H9 (cell line): ENCODE results near the gene NUP210L. TPM values are rescaled to one million over a fixed set of nuclear protein-coding genes. Genes with fewer than 3 reads are reported as not detected.

Experiments used
- DNase-seq: peaks from one replicate; pipeline ENCODE4 v3.0.0-alpha.2; 2017
- H2AFZ ChIP-seq: one replicate; pipeline ENCODE4 v1.6.1; 2013; ENCODE audit warnings: mild to moderate bottlenecking, low read length, control low read depth, moderate library complexity
- H2AK5ac ChIP-seq: 2 replicates; pipeline ENCODE4 v1.6.1; 2013; ENCODE audit warnings: low read length, control low read depth, mixed read lengths; ENCODE audit not compliant: insufficient read length
- H2BK120ac ChIP-seq: one replicate; pipeline ENCODE4 v1.6.1; 2013; ENCODE audit warnings: low read depth, mild to moderate bottlenecking, low read length, control low read depth, inconsistent platforms; ENCODE audit not compliant: poor library complexity, severe bottlenecking
- H2BK12ac ChIP-seq: 2 replicates; pipeline ENCODE4 v1.6.1; 2013; ENCODE audit warnings: low read length, control low read depth, mixed read lengths, low read depth; ENCODE audit not compliant: insufficient read length
- H2BK15ac ChIP-seq: 2 replicates; pipeline ENCODE4 v1.6.1; 2013; ENCODE audit warnings: low read depth, low read length, control low read depth
- H2BK20ac ChIP-seq: one replicate; pipeline ENCODE4 v1.6.1; 2013; ENCODE audit warnings: low read depth, mild to moderate bottlenecking, low read length, control low read depth, inconsistent platforms; ENCODE audit not compliant: poor library complexity, severe bottlenecking
- H2BK5ac ChIP-seq: 2 replicates; pipeline ENCODE4 v1.6.1; 2013; ENCODE audit warnings: low read length, control low read depth, mixed read lengths; ENCODE audit not compliant: insufficient read length
- H3K14ac ChIP-seq: 2 replicates; pipeline ENCODE4 v1.6.1; 2013; ENCODE audit warnings: low read length, control low read depth; ENCODE audit not compliant: insufficient read depth
- H3K18ac ChIP-seq: 2 replicates; pipeline ENCODE4 v1.6.1; 2013; ENCODE audit warnings: low read depth, mild to moderate bottlenecking, mixed read lengths, low read length, control low read depth; ENCODE audit not compliant: insufficient read length
- H3K23ac ChIP-seq: 2 replicates; pipeline ENCODE4 v1.6.1; 2013; ENCODE audit warnings: low read length, control low read depth, mixed read lengths, low read depth; ENCODE audit not compliant: insufficient read length
- H3K23me2 ChIP-seq: 2 replicates; pipeline ENCODE4 v1.6.1; 2013; ENCODE audit warnings: low read depth, mild to moderate bottlenecking, mixed read lengths, low read length, control low read depth; ENCODE audit not compliant: insufficient read length, poor library complexity, severe bottlenecking
- H3K27ac ChIP-seq: 2 replicates; pipeline ENCODE4 v1.5.1; 2013; ENCODE audit warnings: low read length, control low read depth, mixed read lengths, low read depth; ENCODE audit not compliant: insufficient read length
- H3K27me3 ChIP-seq: 2 replicates; pipeline ENCODE4 v1.6.1; 2013; ENCODE audit warnings: low read length, control low read depth, inconsistent platforms; ENCODE audit not compliant: insufficient read depth
- H3K4ac ChIP-seq: 2 replicates; pipeline ENCODE4 v1.6.1; 2013; ENCODE audit warnings: low read depth, mild to moderate bottlenecking, control low read depth, inconsistent platforms, low read length, moderate library complexity
- H3K4me1 ChIP-seq: 2 replicates; pipeline ENCODE4 v1.6.1; 2013; ENCODE audit warnings: low read length, control low read depth, inconsistent platforms; ENCODE audit not compliant: insufficient read depth
- H3K4me2 ChIP-seq: 2 replicates; pipeline ENCODE4 v1.6.1; 2013; ENCODE audit warnings: low read length, control low read depth, mixed read lengths; ENCODE audit not compliant: insufficient read length, insufficient read depth
- H3K56ac ChIP-seq: 2 replicates; pipeline ENCODE4 v1.6.1; 2013; ENCODE audit warnings: low read depth, mild to moderate bottlenecking, mixed read lengths, low read length, control low read depth; ENCODE audit not compliant: insufficient read length
- H3K79me1 ChIP-seq: 2 replicates; pipeline ENCODE4 v1.6.1; 2013; ENCODE audit warnings: low read depth, mild to moderate bottlenecking, moderate library complexity, low read length, control low read depth, inconsistent platforms; ENCODE audit not compliant: insufficient read depth, poor library complexity, severe bottlenecking
- H3K79me2 ChIP-seq: 2 replicates; pipeline ENCODE4 v1.6.1; 2013; ENCODE audit warnings: low read length, control low read depth, inconsistent platforms; ENCODE audit not compliant: insufficient read depth
- H3K9ac ChIP-seq: 2 replicates; pipeline ENCODE4 v1.6.1; 2013; ENCODE audit warnings: low read length, control low read depth, mixed read lengths; ENCODE audit not compliant: insufficient read length; ENCODE audit errors: extremely low read depth
- H3K9me3 ChIP-seq: one replicate; pipeline ENCODE4 v1.6.1; 2013; ENCODE audit warnings: low read depth, low read length, inconsistent platforms; ENCODE audit not compliant: control insufficient read depth
- H3T11ph ChIP-seq: one replicate; pipeline ENCODE4 v1.6.1; 2013; ENCODE audit warnings: mild to moderate bottlenecking, low read length, control low read depth, inconsistent platforms
- H4K20me1 ChIP-seq: one replicate; pipeline ENCODE4 v1.6.1; 2013; ENCODE audit not compliant: control insufficient read depth, insufficient read length, insufficient read depth
- H4K5ac ChIP-seq: 2 replicates; pipeline ENCODE4 v1.6.1; 2013; ENCODE audit warnings: low read depth, mild to moderate bottlenecking, mixed read lengths, low read length, control low read depth; ENCODE audit not compliant: insufficient read length
- H4K8ac ChIP-seq: replicated peaks from 2 replicates; pipeline ENCODE4 v1.6.1; 2013; ENCODE audit warnings: low read length, control low read depth, mixed read lengths, low read depth; ENCODE audit not compliant: insufficient read length
- H4K91ac ChIP-seq: 2 replicates; pipeline ENCODE4 v1.6.1; 2013; ENCODE audit warnings: low read depth, mild to moderate bottlenecking, moderate library complexity, mixed read lengths, low read length, control low read depth; ENCODE audit not compliant: insufficient read length
- H3K27ac Mint-ChIP-seq, 3 experiments: 2 replicates in 2 of 3; 3 replicates in 1 of 3; pipeline ENCODE4 v1.8.0; 2020 to 2021; ENCODE audit warnings: mixed read lengths in 3 of 3, mild to moderate bottlenecking in 1 of 3, moderate library complexity in 1 of 3
- H3K27me3 Mint-ChIP-seq: 2 replicates; pipeline ENCODE4 v1.8.0; 2021; ENCODE audit warnings: low read depth, mild to moderate bottlenecking, moderate library complexity, mixed read lengths
- H3K36me3 Mint-ChIP-seq, 3 experiments: 2 replicates in 2 of 3; 3 replicates in 1 of 3; pipeline ENCODE4 v1.8.0; 2020 to 2021; ENCODE audit warnings: low read depth in 3 of 3, mixed read lengths in 3 of 3; ENCODE audit not compliant: insufficient read depth in 1 of 3
- H3K4me1 Mint-ChIP-seq, 2 experiments: 2 replicates each; pipeline ENCODE4 v1.8.0; 2020; ENCODE audit warnings: mixed read lengths in 2 of 2
- H3K4me3 Mint-ChIP-seq, 2 experiments: 2 replicates in 1 of 2; 3 replicates in 1 of 2; pipeline ENCODE4 v1.8.0; 2020 to 2021; ENCODE audit warnings: mild to moderate bottlenecking in 2 of 2, mixed read lengths in 2 of 2, moderate library complexity in 1 of 2
- H3K9me3 Mint-ChIP-seq, 2 experiments: 2 replicates in 1 of 2; 3 replicates in 1 of 2; pipeline ENCODE4 v1.8.0; 2020; ENCODE audit warnings: mild to moderate bottlenecking in 2 of 2, mixed read lengths in 2 of 2, moderate library complexity in 1 of 2
- CTCF ChIP-seq: fragments of 200-600 bp; sonication (generic); conservative IDR thresholded peaks from 3 replicates; pipeline ENCODE4 v1.8.0; 2021; ENCODE audit warnings: antibody characterized with exemption, mild to moderate bottlenecking
- WGBS: extraction: QIAGEN DNeasy Blood & Tissue Kit; methylation state at CpG from one replicate; pipeline ENCODE4 v1.1.7; 2013; ENCODE audit warnings: missing lambda C conversion rate, low lambda C conversion rate, mixed read lengths; ENCODE audit not compliant: insufficient read length; ENCODE audit errors: extremely low coverage; 5-methylcytosine and 5-hydroxymethylcytosine counted together
- total RNA-seq: library from RNA; stranded (reverse); gene quantifications from 2 replicates; pipeline ENCODE4 v1.2.1, GENCODE V29; 2021

Gene NUP210L
- total RNA-seq, 1 experiment from 2014 or later: 0.04 TPM

GRCh38 chr1:153957744-153958110, 197.1 kb downstream of the NUP210L start:
- Histone ChIP-seq H3K4me1 (no peaks in the 10 kb centered on the region), H4K91ac (no peak overlapping the region), H3K18ac (no peak overlapping the region), H2BK15ac (no peak overlapping the region), H3K79me1 (peaks cover 18% of the 10 kb centered on the region), H2AFZ (no peak overlapping the region), H4K20me1 (no peaks in the 10 kb centered on the region), H4K8ac (no peak overlapping the region), H3K9ac (peak overlapping the region; percentile 93), H3K4ac (no peak overlapping the region), H3K79me2 (peaks cover 41% of the 10 kb centered on the region), H2BK12ac (no peak overlapping the region), H3K27me3 (no peaks in the 10 kb centered on the region), H2BK120ac (no peak overlapping the region), H3K27ac (peak overlapping the region; percentile 5), H2BK5ac (no peak overlapping the region), H3K56ac (no peak overlapping the region), H4K5ac (no peak overlapping the region), H3K9me3 (no peaks in the 10 kb centered on the region), H3K23me2 (peaks cover 17% of the 10 kb centered on the region), H3T11ph (no peak overlapping the region), H3K23ac (no peak overlapping the region), H2AK5ac (no peak overlapping the region), H3K14ac (peak overlapping the region; percentile 72), H3K4me2 (peak overlapping the region; percentile 98), H2BK20ac (no peak overlapping the region)
- H3K4me3 Mint-ChIP-seq: peak overlapping the region; percentile 99 to 100
- peak overlapping the region; percentile 95 to 99 (median 99) for H3K27ac Mint-ChIP-seq
- peak; percentile 42 for DNase-seq
- H3K27me3 Mint-ChIP-seq: no peaks in the 10 kb centered on the region
- no peak for TF ChIP-seq CTCF
- H3K36me3 Mint-ChIP-seq: peaks cover 27 to 48% (median 34%) of the 10 kb centered on the region in 3 experiments
- H3K4me1 Mint-ChIP-seq: peaks cover 35 to 44% of the 10 kb centered on the region in 2 experiments
- no peaks in the 10 kb centered on the region for H3K9me3 Mint-ChIP-seq
- WGBS: no CpG with 5 or more reads among the region's 13 CpGs
